PC-9 (cell line): ENCODE results near the gene UNC13D.

Experiments
- CTCF ChIP-seq: fragments of 200-600 bp; sonication (generic); conservative IDR thresholded peaks from 2 replicates; pipeline ENCODE4 v1.6.1; 2017; ENCODE audit warnings: mixed run types, antibody characterized with exemption, mild to moderate bottlenecking, moderate library complexity
- EZH2 ChIP-seq: fragments of 200-600 bp; sonication (generic); IDR thresholded peaks from 2 replicates; pipeline ENCODE4 v1.8.0; 2017; ENCODE audit warnings: antibody characterized with exemption, low read depth

GRCh38 chr17:75834279-75834920 is 9.8 kb downstream of the UNC13D start:
- TF ChIP-seq CTCF (no peak), EZH2 (no peak)
